Fibroblast of lung (primary cell): ENCODE data around the gene MTIF3. TPM values are rescaled to one million over a fixed set of nuclear protein-coding genes. Genes with fewer than 3 reads are reported as not detected.

Source experiments
- DNase-seq, 2 donors: peaks; one replicate each; pipeline versions ENCODE4 v3.0.0 to v3.0.0-alpha.2; 2010; ENCODE audit warnings: low read depth in 2 of 2
- H2AFZ ChIP-seq: 2 replicates; pipeline ENCODE4 v1.5.1; 2012; ENCODE audit warnings: low read length, control low read depth, inconsistent platforms
- H3K27ac ChIP-seq: 2 replicates; pipeline ENCODE4 v1.5.1; 2011; ENCODE audit warnings: low read length, control low read depth; ENCODE audit not compliant: insufficient read depth
- H3K27me3 ChIP-seq: 2 replicates; pipeline ENCODE4 v1.5.1; 2011; ENCODE audit warnings: mild to moderate bottlenecking, low read length; ENCODE audit not compliant: control insufficient read depth, insufficient read depth
- H3K36me3 ChIP-seq: 2 replicates; pipeline ENCODE4 v1.5.1; 2011; ENCODE audit warnings: low read length; ENCODE audit not compliant: control insufficient read depth, insufficient read depth
- H3K4me1 ChIP-seq: 2 replicates; pipeline ENCODE4 v1.5.1; 2011; ENCODE audit warnings: low read length; ENCODE audit not compliant: control insufficient read depth, insufficient read depth; ENCODE audit errors: extremely low read depth
- H3K4me2 ChIP-seq: 2 replicates; pipeline ENCODE4 v1.5.1; 2011; ENCODE audit warnings: low read length, control low read depth; ENCODE audit not compliant: insufficient read depth; ENCODE audit errors: extremely low read depth
- H3K4me3 ChIP-seq, 4 experiments: fragments of 200-600 bp in 1 of 4; sonication (generic) in 1 of 4; replicated peaks in 1 of 4; 2 replicates each; pipeline ENCODE4 v1.5.1; 2011 to 2016; ENCODE audit warnings: low read length in 4 of 4, low read depth in 3 of 4, mild to moderate bottlenecking in 3 of 4, control low read depth in 2 of 4, inconsistent platforms in 1 of 4, mixed read lengths in 1 of 4; ENCODE audit not compliant: insufficient read depth in 1 of 4; ENCODE audit errors: control extremely low read depth in 1 of 4
- H3K79me2 ChIP-seq: 2 replicates; pipeline ENCODE4 v1.5.1; 2012; ENCODE audit warnings: mild to moderate bottlenecking, low read length, inconsistent platforms; ENCODE audit not compliant: control insufficient read depth, insufficient read depth
- H3K9ac ChIP-seq: 2 replicates; pipeline ENCODE4 v1.5.1; 2011; ENCODE audit warnings: mild to moderate bottlenecking, low read length, control low read depth; ENCODE audit not compliant: insufficient read depth
- H3K9me3 ChIP-seq: 2 replicates; pipeline ENCODE4 v1.5.1; 2012; ENCODE audit warnings: low read depth, low read length; ENCODE audit not compliant: control insufficient read depth, insufficient read depth
- H4K20me1 ChIP-seq: 2 replicates; pipeline ENCODE4 v1.5.1; 2011; ENCODE audit warnings: low read length; ENCODE audit not compliant: control insufficient read depth, insufficient read depth; ENCODE audit errors: extremely low read depth
- CTCF ChIP-seq, 2 donors: IDR thresholded peaks in 1 of 2; conservative IDR thresholded peaks in 1 of 2; 1 replicate in 1 of 2; 2 replicates in 1 of 2; pipeline ENCODE4 v1.5.1; 2011 to 2012; ENCODE audit warnings: low read length in 2 of 2, control low read depth in 1 of 2, inconsistent platforms in 1 of 2, low read depth in 1 of 2, mild to moderate bottlenecking in 1 of 2
- EZH2 ChIP-seq: IDR thresholded peaks from 2 replicates; pipeline ENCODE4 v1.5.1; 2012; ENCODE audit warnings: low read length, control low read depth, mild to moderate bottlenecking; ENCODE audit errors: missing control alignments
- polyA plus RNA-seq, 2 donors: library from polyadenylated mRNA; depleted of rRNA in 1 of 2; stranded (reverse) in 1 of 2; unstranded in 1 of 2; fragments of >200 nt; gene quantifications; 2 replicates each; pipeline ENCODE4 v1.2.1, GENCODE V29; 2011 to 2012; ENCODE audit warnings: missing spikeins in 1 of 2
- total RNA-seq: library from RNA; depleted of rRNA; stranded (reverse); fragments of >200 nt; gene quantifications from 2 replicates; pipeline ENCODE4 v1.2.1, GENCODE V29; 2014

Gene MTIF3
- total and polyA plus RNA-seq, 2 donors (not counting 1 experiment from before 2014, with no cell fraction given), result 90.0 to 92.3 TPM

GRCh38 chr13:27419328-27419727 is 31.0 kb downstream of the MTIF3 start:
- Histone ChIP-seq H3K27me3 (peaks cover 20% of the 10 kb centered on the region), H3K79me2 (no peaks in the 10 kb centered on the region), H3K9ac (no peak overlapping the region), H3K9me3 (no peaks in the 10 kb centered on the region), H3K4me3 (no peak overlapping the region), H3K4me1 (no peaks in the 10 kb centered on the region), H3K4me2 (no peak overlapping the region), H3K36me3 (no peaks in the 10 kb centered on the region), H4K20me1 (no peaks in the 10 kb centered on the region), H2AFZ (no peak overlapping the region), H3K27ac (no peak overlapping the region)
- DNase-seq, result no peak
- TF ChIP-seq CTCF (conservative IDR thresholded peaks at IDR 0.05 in 1 of 2, IDR thresholded peaks at IDR 0.05 in 1 of 2; ENCODE audit: low read depth in 1 of 2, low read length in 2 of 2) (no peak), EZH2 (no peak)

DNA sequence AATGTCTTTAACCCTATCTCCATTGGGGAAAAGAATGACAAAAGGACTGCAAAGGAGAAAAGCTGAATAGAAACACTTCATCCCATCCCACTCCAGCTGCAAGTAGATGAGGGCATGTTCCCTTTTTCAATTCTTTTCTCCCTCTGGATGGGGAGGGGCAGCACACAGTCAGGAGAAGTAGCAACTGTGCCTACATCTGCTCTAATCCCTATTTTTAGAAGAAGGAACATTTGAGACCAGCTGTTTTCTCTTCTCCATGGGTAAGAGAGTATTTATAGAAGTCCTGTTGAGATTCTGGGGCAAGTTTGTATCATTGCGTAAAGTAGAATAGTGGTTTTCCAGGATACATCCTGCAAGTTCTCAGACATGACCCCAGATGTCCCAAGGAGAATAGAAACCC is 35.2 kb downstream of the MTIF3 start:
- no peak for TF ChIP-seq CTCF (conservative IDR thresholded peaks at IDR 0.05 in 1 of 2, IDR thresholded peaks at IDR 0.05 in 1 of 2; ENCODE audit: low read depth in 1 of 2, low read length in 2 of 2)
- no peak for TF ChIP-seq EZH2
- DNase-seq, result no peak
- H3K9me3 ChIP-seq, result no peaks in the 10 kb centered on the region
- H3K4me3 ChIP-seq, result no peak overlapping the region
- H3K79me2 ChIP-seq, result no peaks in the 10 kb centered on the region
- H3K4me2 ChIP-seq, result no peak overlapping the region
- no peaks in the 10 kb centered on the region for H4K20me1 ChIP-seq
- H3K27me3 ChIP-seq, result peaks cover 33% of the 10 kb centered on the region
- H3K27ac ChIP-seq, result no peak overlapping the region
- H3K36me3 ChIP-seq, result no peaks in the 10 kb centered on the region
- H3K9ac ChIP-seq, result no peak overlapping the region
- no peak overlapping the region for H2AFZ ChIP-seq
- no peaks in the 10 kb centered on the region for H3K4me1 ChIP-seq

GRCh38 chr13:27411341-27411740 is 39.0 kb downstream of the MTIF3 start:
- H3K9ac ChIP-seq, result no peak overlapping the region
- H3K27ac ChIP-seq, result no peak overlapping the region
- H2AFZ ChIP-seq, result no peak overlapping the region
- H3K4me2 ChIP-seq, result no peak overlapping the region
- no peak for TF ChIP-seq EZH2
- no peak for TF ChIP-seq CTCF (conservative IDR thresholded peaks at IDR 0.05 in 1 of 2, IDR thresholded peaks at IDR 0.05 in 1 of 2; ENCODE audit: low read depth in 1 of 2, low read length in 2 of 2)
- no peaks in the 10 kb centered on the region for H3K36me3 ChIP-seq
- H3K9me3 ChIP-seq, result no peaks in the 10 kb centered on the region
- no peaks in the 10 kb centered on the region for H3K4me1 ChIP-seq
- no peak overlapping the region for H3K4me3 ChIP-seq
- DNase-seq, result no peak
- H4K20me1 ChIP-seq, result no peaks in the 10 kb centered on the region
- no peaks in the 10 kb centered on the region for H3K79me2 ChIP-seq
- peaks cover 34% of the 10 kb centered on the region for H3K27me3 ChIP-seq
